ENCODE data around the gene CYP51A1.
"Not testable (repeated sequence)": the region's sequence is repeated elsewhere in the genome, so short reads cannot be mapped to it uniquely, and the experiment has no call there.

Gene CYP51A1

DNA sequence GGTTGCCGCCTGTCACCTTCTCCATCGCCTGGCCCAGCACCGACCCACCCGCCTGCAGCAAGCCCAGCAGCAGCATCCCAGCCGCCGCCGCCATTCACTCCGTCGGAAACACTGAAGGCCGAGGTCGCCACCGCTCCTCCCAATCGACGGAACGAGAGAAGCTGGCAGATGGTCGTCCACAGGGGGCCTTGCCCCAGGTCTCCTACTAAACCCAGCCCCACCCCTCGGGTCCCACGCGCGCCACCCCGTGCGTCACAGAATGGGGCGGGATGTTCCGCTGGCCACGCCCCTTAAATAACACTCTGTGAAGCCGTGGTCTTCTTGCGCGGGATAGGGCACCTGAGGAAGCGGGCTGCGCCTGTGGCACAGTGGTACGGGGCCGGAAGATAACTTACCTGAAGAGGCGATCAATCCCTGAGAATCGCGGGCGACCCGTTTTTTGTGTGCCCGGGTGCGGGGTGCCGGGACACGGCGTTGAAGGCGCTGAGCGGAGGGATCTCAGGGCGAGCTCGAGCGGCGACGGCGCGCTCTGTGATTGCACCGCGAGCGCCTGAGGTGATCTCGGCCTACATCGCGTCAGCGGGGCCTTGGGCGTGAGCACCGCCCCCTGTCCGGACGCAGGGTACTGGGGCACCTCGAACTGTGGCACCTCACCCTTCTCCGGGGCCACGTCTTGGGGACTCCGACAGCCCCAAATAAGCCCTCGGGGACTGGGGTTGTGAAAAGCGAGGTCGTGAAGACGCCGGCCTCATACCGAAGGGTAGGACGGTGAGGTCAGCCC lies at the start of gene CYP51A1:
Gene CYP51A1 (minus strand): TSS at position 207 of the 781 bp plus-strand sequence. CDS start 113 bp downstream, at position 94.
- peak; percentile 86 for DNase-seq (ENCODE audit: low read depth)

- DNase-seq (ENCODE audit: low read depth): peak; percentile 69
These were observed 44.9 kb upstream of the CYP51A1 start, which contains the start of gene LRRD1 for GRCh38 chr7:92178928-92179924. TSS of gene LRRD1 (minus strand) at chr7:92179142. CDS start at chr7:92165202, 13,940 bp downstream.

DNA sequence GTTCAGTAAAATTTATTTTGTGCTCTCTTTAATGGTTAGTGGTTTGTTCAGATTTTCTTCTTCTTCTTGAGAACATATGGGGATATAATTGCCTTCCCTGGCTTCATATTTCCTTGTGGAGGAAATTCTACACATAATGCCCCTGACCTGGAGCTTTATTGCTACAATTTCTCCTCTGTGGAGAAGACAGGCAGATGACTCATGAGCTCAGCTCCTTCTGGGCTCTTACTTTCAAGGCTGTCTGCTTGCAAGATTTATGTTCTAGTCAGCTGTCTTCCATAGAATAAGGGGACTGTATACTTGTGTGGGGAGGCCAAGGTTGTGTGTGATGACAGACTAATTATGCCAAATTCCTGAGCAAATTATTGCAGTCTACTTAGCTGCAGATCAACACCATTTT lies 43.1 kb upstream of the CYP51A1 start:
- DNase-seq (ENCODE audit: low read depth): no peak

DNA sequence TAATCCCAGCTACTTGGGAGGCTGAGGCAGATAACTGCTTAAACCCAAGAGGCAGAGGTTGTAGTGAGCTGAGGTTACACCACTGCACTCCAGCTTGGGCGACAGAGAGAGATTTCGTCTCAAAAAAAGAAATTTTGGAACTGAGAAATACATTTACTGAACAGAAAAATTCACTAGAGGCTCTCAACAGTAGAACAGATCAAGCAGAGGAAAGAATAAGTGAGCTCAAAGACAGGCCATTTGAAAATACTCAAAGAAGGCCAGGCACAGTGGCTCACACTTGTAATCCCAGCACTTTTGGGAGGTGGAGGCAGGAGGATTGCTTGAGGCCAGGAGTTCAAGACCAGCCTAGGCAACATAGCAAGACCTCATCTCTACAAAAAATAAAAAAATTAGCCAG lies 35.3 kb upstream of the CYP51A1 start:
- not testable (repeated sequence) for DNase-seq (ENCODE audit: low read depth)

- no peak for DNase-seq (ENCODE audit: low read depth)
These were observed 27.0 kb upstream of the CYP51A1 start for GRCh38 chr7:92161271-92161670.

- DNase-seq (ENCODE audit: low read depth): no peak
These were observed 24.6 kb upstream of the CYP51A1 start for GRCh38 chr7:92158660-92159575.

- DNase-seq (ENCODE audit: low read depth): no peak
These were observed 22.7 kb upstream of the CYP51A1 start for GRCh38 chr7:92156990-92157389.

GRCh38 chr7:92155108-92155739 lies 20.9 kb upstream of the CYP51A1 start:
- DNase-seq (ENCODE audit: low read depth): no peak

DNA sequence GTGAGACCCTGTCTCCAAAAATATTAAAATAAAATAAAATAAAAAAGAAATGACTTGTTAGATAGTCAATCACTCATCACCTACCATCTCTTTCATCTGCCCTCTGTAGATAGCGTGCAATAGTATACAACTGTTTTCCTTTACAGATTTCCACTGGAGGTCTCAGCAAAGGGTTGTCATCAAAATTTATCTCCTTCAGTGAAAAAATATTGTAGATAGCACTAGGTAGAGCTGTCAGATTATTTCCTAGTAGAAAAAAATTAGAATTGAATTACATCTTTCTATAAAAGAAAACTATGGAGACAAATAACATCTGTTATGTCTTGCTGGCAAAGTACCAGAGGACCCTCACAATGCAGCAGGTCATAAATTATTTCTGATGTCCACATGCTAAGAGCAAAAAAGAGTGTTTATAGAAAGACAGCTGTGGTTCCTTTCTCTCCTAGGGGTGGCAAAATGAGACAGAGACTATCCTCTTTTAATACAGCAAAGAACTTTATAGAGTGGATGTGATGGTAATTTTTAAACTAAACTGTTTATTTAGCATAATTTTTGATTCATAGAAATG lies 16.3 kb upstream of the CYP51A1 start:
- no peak for DNase-seq (ENCODE audit: low read depth)

DNA sequence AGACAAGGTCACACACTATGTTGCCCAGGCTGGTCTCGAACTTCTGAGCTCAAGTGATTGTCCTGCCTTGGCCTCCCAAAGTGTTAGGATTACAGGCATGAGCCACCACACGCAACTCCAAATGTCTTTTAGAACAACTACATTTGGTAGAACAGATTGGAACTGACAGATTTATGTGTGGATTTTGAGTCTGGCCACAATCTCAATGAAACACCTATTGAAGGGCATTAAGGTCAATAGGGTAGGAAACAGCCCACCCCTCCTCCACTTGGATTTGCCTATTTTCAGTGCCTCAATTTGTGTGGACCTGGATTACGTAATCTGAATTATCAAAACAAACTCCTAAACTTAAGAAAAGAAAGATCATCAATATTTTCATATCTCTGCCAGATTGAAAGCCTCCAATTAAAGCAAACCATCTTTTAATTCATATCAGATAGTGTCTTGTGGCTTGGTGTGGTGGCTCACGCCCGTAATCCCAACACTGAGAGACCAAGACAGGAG lies 15.5 kb upstream of the CYP51A1 start:
- no peak for DNase-seq (ENCODE audit: low read depth)

GRCh38 chr7:92143192-92143880 lies 9.1 kb upstream of the CYP51A1 start:
- not testable (repeated sequence) for DNase-seq (ENCODE audit: low read depth)

DNA sequence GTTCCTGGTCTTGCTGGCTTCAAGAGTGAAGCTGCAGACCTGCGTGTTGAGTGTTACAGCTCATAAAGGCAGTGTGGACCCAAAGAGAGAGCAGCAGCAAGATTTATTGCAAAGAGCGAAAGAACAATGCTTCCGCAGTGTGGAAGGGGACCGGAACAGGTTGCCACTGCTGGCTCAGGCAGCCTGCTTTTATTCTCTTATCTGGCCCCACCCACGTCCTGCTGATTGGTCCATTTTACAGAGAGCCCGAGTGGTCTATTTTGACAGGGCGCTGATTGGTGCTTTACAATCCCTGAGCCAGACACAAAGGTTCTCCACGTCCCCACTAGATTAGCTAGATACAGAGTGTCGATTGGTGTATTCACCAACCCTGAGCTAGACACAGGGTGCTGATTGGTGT lies 8.5 kb upstream of the CYP51A1 start:
- not testable (repeated sequence) for DNase-seq (ENCODE audit: low read depth)

DNA sequence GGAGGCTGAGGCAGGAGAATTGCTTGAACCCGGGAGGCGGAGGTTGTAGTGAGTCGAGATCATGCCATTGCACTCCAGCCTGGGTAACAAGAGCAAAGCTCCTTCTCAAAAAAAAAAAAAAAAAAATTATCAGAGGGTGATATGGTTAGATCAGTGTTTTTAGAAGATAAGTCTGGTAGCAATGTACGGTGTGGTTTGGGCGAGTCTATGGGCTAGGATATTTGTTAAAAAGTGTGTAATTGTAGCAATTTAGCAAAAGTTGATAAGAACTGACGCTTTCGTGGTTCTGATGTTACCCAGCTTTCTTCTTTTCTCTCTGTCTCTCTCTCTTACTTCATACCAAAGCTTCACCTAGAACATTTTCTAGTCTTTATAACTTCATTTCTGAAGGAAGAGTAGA lies 6.9 kb upstream of the CYP51A1 start:
- DNase-seq (ENCODE audit: low read depth): no peak

- no peak for DNase-seq (ENCODE audit: low read depth)
These were observed 3.3 kb upstream of the CYP51A1 start for GRCh38 chr7:92137557-92137956.

DNA sequence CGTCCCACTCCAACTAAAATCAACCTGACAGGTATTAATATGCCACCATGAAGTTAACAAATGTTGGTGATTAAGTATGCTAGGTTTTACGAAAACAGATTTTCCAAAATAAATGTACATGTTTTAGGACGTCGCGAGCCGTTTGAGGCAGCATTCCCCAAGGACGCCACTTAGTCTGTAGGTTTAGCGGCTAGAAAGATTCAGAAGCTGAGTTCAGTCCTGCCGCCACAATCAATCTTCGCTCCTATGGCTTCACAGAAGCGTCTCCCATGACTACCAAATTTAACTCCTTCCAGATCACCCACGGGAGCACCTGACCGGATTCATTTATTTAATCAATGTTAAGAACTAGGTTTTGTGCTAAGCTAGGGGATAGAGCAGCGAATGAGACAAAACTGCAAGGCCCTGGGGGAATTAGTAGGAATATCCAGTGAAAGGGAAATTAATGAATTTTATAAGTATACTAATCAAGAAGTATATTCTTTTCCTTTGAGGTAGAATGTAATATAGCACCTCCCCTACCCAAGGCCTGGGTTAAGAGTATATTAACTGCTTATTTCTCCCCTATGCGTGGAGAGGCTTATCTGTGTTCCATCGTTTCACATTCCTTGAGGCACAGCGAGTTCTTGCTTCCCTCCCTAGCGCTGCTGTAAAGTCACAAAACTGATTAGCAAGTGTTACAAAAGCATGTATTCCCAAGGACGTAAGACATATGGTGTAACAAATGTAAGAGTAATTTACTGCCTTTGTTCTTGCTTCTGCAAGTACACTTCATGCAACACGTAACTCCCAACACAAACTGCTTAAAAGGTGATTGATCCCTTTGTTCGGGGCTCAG lies 994 bp upstream of the CYP51A1 start:
- DNase-seq (ENCODE audit: low read depth): no peak

- peak; percentile 45 for DNase-seq (ENCODE audit: low read depth)
These were observed 473 bp downstream of the CYP51A1 start for GRCh38 chr7:92133737-92134270.

DNA sequence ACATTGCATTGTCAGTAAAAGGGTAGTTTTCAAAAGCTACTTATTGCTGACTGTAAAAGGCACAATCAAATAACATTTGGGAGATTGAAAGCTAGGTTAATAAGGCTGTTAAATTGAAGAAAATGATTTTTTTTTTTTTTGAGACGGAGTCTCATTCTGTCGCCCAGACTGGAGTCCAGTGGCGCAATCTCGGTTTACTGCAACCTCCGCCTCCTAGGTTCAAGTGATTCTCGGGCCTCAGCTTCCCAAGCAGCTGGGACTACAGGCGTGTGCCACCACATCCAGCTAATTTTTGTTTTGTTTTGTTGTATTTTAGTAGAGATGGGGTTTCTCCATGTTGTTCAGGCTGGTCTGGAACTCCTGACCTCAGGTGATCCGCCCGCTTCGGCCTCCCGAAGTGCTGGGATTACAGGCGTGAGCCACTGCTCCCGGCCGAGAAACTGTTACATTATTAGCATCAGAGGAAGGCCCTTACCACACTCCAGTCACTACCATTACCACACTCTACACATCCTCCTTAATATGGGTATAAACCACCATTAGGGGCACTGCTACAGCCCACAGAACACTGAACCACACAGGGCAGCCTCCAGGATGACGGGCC lies 1.0 kb downstream of the CYP51A1 start:
- DNase-seq (ENCODE audit: low read depth): no peak

GRCh38 chr7:92131764-92132330 lies 2.4 kb downstream of the CYP51A1 start:
- DNase-seq (ENCODE audit: low read depth): no peak

Data from T-helper 22 cell (primary cell).